Measurements from ENCODE around the gene MYO15A.
A peak's percentile ranks its signal among the peaks of the same experiment; 100 is the strongest.

The MYO15A gene

DNA sequence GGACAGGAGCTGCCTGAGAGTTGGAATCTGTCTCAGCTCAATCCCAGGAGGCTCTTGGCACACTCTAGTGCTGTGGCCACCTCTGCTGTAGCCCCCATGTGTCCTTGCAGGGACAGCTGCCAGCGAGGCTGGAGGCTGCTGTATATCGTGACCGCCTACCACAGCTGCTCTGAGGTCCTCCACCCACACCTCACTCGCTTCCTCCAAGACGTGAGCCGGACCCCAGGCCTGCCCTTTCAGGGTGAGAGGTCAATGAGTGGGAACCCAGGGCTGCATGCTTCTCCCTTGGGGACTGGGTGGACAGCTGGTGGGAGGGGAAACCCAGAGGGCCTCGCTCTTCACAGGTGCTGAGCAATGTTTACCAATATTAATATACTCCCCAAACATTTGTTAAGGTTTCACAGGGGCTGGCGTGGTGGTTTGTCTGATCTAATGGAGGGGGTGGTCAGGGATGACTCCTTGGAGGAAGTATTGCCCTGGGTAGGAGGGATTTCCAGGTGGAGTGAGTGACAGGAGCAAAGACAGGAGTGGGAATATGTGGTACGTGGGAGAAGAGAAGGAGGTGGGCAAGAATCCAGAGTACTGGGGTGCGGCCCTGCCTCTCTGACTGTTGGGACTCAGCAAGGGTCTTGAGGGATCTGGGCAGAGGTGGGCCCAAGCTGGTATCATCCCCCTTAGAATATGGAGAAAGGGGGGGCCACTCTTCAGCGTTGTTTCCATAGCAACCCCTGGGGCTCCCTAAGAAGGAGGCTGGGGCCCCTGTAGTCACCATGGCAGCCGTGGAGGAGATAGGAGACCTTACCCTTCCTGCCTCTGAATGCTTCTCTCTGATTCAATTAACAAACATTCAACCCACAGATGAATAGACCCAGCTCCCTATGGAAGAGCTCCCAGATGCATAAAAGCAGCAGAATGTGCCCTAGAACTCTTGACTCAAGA, 52.9 kb downstream of the MYO15A start:
- DNase-seq = no peak

- DNase-seq = no peak
Observed at GRCh38 chr17:18163547-18163946, 55.0 kb downstream of the MYO15A start.

- no peak for DNase-seq
Observed at GRCh38 chr17:18166894-18167293, 58.3 kb downstream of the MYO15A start.

DNA sequence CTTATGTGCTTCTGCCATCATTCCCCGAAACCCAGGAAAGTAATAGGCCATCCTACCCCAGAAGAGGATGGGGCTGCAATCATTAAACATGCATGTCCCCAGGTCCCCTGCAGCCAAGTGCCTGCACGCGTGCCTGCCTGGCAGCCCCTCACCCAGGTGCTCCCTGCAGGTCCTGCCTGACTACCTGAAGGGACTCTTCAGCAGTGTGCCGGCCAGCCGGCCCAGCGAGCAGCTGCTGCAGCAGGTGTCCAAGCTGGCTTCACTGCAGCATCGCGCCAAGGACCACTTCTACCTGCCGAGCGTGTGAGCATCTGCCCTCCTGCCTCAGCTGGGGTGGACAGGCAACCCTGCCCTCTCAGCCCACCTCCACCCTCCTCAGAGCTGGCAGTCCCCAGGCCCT, 58.9 kb downstream of the MYO15A start:
- no peak for DNase-seq

DNA sequence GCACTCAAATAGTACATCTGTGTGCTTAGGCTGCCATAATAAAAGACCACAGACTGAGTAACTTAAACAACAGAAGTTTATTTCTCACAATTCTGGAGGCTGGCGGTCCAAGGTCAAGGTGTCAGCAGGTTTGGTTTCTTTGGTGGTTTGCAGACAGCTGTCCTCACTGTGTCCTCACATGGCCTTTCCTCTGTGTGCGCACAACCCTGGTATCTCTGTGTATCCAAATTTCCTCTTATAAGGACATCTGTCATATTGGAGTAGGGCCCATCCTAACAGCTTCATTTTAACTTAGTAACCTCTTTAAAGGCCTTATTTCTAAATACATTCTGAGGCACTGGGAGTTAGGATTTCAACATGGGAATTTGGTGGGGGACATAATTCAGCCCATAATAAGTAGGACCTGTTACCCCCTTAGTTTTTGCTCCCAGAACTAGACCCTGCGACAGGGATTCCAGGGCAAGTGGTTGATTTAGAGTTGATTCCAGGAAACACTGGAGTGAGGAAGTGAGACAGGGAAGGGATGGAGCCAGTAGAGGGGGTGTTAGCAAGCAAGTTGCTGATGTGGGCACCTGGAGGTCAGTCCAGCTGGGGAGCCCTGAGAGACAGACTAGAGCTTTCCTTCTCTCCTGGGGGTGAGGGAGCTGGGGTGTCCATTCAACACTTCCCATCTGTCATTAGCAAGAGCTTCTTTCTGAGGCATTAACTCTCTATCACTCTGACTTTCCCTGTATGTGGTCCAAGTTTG, 64.1 kb downstream of the MYO15A start:
- DNase-seq = no peak

DNA sequence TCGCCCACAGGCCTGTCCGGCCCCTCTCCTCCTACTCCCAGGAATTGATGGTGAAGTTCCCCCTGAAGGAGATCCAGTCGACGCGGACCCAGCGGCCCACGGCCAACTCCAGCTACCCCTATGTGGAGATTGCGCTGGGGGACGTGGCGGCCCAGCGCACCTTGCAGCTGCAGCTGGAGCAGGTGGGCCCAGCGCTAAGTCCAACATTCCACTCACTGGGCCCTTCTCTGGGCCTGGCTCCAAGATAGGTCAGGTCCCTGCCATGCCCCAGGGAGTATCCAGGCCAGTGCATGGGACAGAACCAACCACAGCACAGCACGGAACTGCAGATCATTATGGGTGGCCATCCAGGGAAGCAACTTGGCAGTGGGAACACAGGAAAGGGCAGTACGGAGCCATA, 65.2 kb downstream of the MYO15A start:
- no peak for DNase-seq

GRCh38 chr17:18176176-18176575, 67.6 kb downstream of the MYO15A start:
- no peak for DNase-seq

GRCh38 chr17:18177133-18177532, 68.6 kb downstream of the MYO15A start:
- DNase-seq = no peak

DNA sequence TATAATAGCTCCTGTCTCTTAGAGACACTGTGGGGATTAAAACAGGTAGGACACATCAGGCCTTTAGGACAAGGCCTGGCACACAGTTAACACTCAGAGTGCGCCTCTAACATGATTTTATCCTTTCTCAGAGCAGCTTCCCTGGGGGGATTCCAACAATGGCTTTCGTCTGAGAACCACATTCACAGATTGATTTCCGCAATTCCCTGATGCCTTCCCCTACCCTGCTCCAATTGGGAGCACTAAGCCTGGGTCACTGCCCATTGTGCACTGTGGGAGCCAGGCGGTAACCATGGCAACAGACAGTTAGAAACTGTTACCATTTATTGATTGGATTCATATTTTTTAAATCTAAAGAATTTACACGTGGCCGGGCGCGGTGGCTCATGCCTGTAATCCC, 69.2 kb downstream of the MYO15A start:
- DNase-seq = no peak

DNA sequence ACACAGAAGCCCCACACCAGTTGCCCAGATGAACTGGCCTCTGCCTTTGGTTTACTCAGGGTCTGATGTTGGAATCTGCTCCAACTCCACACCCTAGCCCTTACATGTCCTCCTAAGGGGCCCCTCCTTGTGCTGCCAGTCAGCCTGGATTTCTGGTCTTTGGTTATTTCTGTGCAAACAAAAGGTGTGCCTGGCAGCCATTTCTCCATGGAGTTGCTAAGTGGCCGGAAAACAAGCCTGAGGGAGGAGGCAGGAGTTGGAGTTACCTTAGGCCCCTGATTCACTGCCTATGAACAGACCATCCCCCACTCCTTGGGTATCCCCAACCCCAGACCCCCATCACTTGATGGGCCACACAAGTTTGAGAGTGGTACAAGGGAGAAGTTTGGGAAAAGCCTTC, 70.6 kb downstream of the MYO15A start:
- no peak for DNase-seq

- no peak for DNase-seq
Observed at GRCh38 chr17:18179804-18180203, 71.2 kb downstream of the MYO15A start.

- no peak for DNase-seq
Observed at GRCh38 chr17:18181358-18181757, 72.8 kb downstream of the MYO15A start.

- no peak for DNase-seq
Observed at GRCh38 chr17:18182110-18182977, 73.8 kb downstream of the MYO15A start.

DNA sequence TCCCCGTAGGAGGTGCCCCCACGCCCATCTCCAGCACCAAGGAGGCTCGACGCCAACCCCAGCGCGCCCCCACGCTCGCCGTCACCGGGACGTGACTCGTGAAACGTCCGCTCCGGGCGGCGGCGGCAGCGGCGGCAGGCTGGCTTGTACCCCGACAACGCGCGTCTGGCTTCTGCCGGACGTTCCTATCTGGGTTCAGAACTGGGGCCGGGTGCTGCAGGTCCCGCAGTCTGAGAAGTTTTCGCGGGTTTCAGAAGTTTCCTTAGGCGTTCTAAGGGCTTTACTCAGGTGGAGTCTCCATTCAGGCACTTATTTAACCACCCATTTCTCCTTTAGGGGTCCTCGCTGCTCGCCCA, 74.4 kb downstream of the MYO15A start:
- DNase-seq = peak; percentile 80

DNA sequence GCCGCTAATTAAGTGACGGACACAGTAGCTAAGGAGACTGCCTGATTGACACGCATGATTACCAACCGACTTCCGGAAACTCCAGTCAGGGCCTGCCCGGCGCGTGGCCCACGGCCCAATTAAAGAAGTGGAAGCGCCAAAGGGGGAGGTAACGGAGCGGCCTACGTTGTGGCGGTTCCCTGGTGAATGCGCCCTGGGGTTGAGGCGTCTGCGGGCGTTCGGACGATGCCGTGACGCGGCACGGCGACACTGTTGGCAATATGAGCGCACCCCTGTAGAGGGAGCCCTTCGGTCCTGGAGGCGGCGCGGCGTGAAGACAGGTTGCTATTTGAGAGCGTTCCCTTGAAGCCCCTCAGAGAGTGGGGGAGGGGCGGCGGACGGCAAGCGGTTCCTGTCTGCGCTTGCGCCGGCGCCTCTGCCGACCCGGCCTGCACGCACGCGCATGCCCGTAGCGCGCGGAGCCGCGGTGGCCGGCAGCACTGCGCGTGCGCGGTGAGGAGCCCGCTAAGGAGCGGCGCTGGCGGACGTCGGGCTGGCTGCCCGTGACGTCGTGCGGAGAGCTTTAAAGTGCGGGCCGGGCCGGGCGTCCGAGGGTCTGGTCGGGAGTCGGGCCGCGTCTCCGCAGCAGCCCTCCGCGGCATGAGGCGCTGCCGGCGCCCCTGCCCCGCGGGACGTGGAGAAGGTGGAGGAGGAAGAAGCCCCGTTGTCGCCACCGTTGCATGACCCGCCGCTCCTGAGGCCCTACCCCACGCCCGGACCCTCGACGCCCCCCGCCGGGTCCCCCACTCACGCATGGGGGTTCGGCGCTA, 75.0 kb downstream of the MYO15A start, which contains the start of gene ALKBH5:
ALKBH5 (plus strand) TSS at position 495 of the 809 bp plus-strand sequence. CDS start 416 bp downstream, outside the sequence.
- peak; percentile 97 for DNase-seq

- DNase-seq = peak; percentile 53
Observed at GRCh38 chr17:18184143-18185031, 75.8 kb downstream of the MYO15A start.

GRCh38 chr17:18185391-18185790, 76.8 kb downstream of the MYO15A start:
- no peak for DNase-seq

DNA sequence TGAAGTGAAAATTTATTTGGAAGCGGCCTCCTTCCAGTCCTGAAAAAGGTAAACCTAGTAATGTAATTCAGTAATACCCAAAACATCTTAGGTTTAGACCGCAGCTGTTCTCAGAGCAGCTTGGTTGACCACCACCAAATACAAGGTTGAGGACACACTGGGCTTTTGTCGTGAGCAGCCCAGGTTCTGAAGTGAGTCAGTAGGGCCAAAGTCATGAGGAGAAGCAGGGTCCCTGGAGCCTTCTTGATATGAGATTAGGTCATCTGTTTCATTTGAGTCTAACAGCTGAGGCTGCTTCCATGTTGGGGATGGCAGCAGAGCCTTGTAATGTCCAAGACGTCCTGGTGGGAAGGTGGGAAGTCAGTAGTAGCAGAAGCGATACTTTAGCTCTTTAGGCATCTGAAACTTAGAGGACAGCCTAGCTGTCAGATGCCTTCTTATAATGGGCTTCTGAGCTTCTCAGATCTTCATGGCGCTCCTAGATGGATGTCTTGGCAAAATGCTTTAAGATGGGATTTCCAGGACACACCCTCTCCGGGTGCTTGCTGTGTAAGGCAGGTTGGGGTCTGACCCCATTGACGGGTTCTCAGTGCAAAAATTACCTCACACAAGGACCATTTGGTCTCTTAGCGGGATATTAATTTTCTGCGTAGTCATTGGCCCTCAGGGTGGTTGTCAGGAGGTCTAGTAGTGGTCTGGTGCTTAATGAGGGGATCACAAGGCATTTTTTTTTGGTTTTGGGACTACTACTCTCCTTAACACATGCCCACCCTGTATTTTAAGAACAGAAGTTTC, 77.5 kb downstream of the MYO15A start:
- no peak for DNase-seq

DNA sequence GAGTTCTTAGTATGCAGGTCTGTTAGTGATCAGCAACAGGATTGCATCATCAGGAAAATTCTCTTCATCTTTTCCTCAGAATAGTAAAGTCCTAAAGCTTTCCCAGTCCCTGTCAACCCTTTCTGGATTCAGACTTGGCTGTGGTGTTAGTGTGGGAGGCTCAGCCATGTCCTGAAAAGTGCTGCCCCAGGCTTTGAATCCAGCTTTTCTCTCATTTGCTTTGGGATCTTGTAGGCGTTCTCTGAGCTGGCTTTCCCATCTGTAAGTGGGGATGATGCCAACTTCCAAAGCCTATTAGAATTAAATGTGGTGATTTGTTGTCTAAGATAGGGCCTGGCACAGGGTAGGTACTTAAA, 78.0 kb downstream of the MYO15A start:
- DNase-seq = no peak

GRCh38 chr17:18187226-18187625, 78.7 kb downstream of the MYO15A start:
- DNase-seq = no peak
